Measurements from ENCODE around the gene SEC14L2.

SEC14L2 gene

GRCh38 chr22:30430933-30431332 lies 34.1 kb downstream of the SEC14L2 start:
- DNase-seq (ENCODE audit: insufficient read length, low spot score) (no peak), FAIRE-seq (no peak)
- TF ChIP-seq, protein P1, sequence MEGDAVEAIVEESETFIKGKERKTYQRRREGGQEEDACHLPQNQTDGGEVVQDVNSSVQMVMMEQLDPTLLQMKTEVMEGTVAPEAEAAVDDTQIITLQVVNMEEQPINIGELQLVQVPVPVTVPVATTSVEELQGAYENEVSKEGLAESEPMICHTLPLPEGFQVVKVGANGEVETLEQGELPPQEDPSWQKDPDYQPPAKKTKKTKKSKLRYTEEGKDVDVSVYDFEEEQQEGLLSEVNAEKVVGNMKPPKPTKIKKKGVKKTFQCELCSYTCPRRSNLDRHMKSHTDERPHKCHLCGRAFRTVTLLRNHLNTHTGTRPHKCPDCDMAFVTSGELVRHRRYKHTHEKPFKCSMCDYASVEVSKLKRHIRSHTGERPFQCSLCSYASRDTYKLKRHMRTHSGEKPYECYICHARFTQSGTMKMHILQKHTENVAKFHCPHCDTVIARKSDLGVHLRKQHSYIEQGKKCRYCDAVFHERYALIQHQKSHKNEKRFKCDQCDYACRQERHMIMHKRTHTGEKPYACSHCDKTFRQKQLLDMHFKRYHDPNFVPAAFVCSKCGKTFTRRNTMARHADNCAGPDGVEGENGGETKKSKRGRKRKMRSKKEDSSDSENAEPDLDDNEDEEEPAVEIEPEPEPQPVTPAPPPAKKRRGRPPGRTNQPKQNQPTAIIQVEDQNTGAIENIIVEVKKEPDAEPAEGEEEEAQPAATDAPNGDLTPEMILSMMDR (IDR thresholded peaks at IDR 0.05; ENCODE audit: insufficient read depth, missing control alignments) = no peak

GRCh38 chr22:30432096-30432495 lies 35.3 kb downstream of the SEC14L2 start:
- TF ChIP-seq, protein P1 (IDR thresholded peaks at IDR 0.05; ENCODE audit: insufficient read depth, missing control alignments) = no peak

GRCh38 chr22:30432520-30432919 lies 35.7 kb downstream of the SEC14L2 start:
- TF ChIP-seq, protein P1 (IDR thresholded peaks at IDR 0.05; ENCODE audit: insufficient read depth, missing control alignments) = no peak
- FAIRE-seq (no peak), DNase-seq (ENCODE audit: insufficient read length, low spot score) (no peak)

More at GRCh38 chr22:30432096-30432495, 35.3 kb downstream of the SEC14L2 start:
- FAIRE-seq (no peak), DNase-seq (ENCODE audit: insufficient read length, low spot score) (no peak)

DNA sequence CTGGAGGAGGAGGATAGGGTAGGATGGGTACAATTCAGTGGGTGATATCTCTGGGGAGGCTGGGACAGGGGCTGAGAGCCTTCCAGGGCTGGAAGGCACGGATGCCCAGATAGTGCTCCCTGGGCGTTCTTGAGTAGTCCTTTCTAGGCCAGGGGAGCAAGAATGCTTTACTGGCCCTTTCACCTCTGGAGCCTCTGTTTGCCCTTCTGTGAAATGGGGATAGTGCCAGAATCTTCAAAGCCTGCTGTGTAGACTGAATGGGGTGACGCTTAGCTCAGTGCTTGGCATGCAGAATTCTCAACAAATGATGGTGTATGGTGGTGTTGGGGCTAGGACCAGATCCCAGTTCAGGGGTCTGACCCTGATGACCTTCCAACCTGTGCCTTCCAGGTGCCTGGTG lies 36.4 kb downstream of the SEC14L2 start:
- FAIRE-seq (no peak), DNase-seq (ENCODE audit: insufficient read length, low spot score) (no peak)
- TF ChIP-seq, protein P1 (IDR thresholded peaks at IDR 0.05; ENCODE audit: insufficient read depth, missing control alignments) = no peak

GRCh38 chr22:30433773-30434172 lies 37.0 kb downstream of the SEC14L2 start:
- TF ChIP-seq, protein P1 (IDR thresholded peaks at IDR 0.05; ENCODE audit: insufficient read depth, missing control alignments) = no peak
- FAIRE-seq (no peak), DNase-seq (ENCODE audit: insufficient read length, low spot score) (no peak)

GRCh38 chr22:30434843-30435242 lies 38.0 kb downstream of the SEC14L2 start:
- TF ChIP-seq, protein P1 (IDR thresholded peaks at IDR 0.05; ENCODE audit: insufficient read depth, missing control alignments) = no peak
- DNase-seq (ENCODE audit: insufficient read length, low spot score) = no peak
- no peak for FAIRE-seq

- FAIRE-seq (no peak), DNase-seq (ENCODE audit: insufficient read length, low spot score) (no peak)
- TF ChIP-seq, protein P1 (IDR thresholded peaks at IDR 0.05; ENCODE audit: insufficient read depth, missing control alignments) = no peak
Measured at GRCh38 chr22:30435674-30436126, 38.9 kb downstream of the SEC14L2 start.

Measured in D721Med (cell line).